GM19239 (cell line): ENCODE results near the gene SFMBT2.
A peak's percentile ranks its signal among the peaks of the same experiment; 100 is the strongest.

Experiments used
- DNase-seq: peaks from one replicate; pipeline ENCODE4 v3.0.0; 2011; ENCODE audit warnings: low spot score; ENCODE audit not compliant: insufficient read length
- FAIRE-seq: peaks from 2 replicates; lab custom pipeline; 2011; peaks lifted over from hg19 to GRCh38; lab: Jason Lieb, UNC

SFMBT2 gene

DNA sequence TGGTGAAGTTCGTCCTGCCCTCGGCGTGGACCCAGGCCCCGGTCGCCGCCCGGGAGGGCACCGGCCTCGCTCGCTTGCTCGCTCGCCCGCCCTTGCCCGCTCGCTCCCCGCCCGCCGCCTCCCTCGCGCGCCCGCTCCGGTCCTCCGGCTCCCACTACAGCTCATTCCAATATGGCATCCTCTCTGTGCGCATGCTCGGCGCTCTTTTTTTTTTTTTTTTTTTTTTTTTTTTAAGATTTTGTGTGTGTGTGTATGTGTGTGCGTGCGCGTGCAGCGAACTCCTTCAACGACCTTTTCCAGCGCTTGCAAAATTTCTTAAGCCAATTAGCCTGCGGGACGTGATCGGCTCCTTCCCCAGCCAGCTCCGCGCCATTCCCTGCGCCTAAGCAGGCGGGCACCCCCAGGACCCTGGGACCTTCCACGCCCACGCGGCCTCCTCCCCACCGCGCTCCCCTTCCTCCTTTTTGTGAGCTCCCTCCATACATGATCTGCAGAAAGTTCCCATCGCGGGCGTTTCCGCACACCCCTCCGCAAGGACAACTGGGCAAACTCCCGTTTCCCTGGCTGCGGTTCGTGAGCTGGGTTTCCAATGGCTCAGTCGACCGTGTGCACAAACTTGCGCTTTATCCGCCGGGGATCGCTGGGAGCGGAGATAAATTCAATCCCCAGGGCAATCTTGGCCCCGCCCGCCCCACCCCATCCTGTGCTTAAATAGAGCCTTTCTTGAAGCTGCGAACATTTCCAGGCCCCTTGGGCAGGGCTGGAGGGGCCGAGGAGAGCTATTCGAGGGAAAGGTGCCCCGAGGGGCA, at the start of gene SFMBT2:
Gene SFMBT2 (minus strand): TSS at position 173 of the 809 bp plus-strand sequence. CDS start 29,136 bp downstream, outside the sequence.
- no peak for DNase-seq
- peak; percentile 77 for FAIRE-seq

DNA sequence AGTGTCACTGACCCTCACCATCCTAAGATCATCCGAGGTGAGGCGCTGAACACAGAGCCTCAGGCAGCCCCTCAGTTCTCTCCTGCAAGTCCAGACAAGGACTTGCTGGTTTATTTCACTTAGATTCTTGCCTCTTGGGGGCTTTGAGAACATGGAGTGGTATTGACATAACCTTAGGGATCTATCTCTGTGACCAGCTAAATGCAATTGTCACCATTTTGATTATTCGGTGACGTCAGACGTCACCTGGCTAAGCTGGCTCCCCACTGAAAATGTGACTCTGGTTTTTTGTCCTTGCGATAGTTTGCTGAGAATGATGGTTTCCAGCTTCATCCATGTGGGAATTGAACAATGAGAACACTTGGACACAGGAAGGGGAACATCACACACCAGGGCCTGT, 49.2 kb upstream of the SFMBT2 start:
- DNase-seq (no peak), FAIRE-seq (no peak)

DNA sequence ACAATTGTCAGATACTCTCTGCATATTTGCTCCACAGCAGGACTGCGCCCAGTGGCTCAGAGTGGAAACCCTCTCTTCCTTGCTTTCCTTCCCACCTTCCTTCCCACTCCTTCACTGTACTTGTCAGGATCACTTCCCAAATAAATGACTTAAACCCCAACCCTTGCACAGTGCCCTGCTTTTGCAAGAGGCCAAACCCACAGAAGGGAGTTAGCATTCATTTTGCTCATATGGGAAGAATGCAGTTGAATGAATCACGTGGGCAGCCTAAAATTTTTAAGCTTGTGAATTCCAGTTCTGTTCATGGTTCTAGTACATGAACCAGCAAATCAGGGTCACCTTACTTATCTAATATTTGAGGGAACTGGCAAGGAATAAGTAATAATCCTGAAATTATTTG, 47.7 kb upstream of the SFMBT2 start:
- FAIRE-seq (no peak), DNase-seq (no peak)

DNA sequence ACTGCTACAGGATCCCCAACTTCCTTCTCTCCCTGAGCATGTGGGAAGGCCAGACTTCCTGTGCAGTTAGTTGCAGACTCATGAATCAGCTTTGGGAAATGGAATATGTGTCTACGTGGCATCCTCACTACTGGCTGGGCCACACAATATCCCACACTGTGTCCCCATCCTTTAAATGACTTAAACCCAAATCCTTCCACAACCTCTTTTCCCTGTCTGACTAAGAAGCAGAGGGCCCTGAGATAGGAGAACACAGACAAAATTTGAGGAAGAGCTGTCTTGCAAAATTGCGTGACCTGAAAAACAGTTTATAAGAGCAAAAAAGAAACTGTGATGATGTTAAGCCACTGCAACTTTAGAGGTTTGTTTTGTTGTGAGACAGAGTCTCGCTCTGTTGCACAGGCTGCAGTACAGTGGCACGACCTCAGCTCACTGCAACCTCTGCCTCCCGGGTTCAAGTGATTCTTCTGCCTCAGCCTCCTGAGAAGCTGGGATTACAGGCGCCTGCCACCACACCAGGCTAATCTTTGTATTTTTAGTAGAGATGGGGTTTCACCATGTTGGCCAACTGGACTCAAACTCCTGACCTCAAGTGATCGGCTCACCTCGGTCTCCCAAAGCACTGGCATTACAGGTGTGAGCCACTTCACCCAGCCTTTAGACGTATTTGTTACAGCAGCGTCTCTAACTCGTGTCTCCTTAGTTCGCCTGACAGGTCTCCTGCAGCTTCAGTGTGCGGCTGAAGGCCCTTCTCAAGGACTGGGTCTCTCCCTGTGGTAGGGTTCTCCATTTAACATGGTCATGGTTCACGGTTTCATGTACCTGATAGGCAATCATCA, 46.9 kb upstream of the SFMBT2 start:
- FAIRE-seq (peak; percentile 87), DNase-seq (no peak)

DNA sequence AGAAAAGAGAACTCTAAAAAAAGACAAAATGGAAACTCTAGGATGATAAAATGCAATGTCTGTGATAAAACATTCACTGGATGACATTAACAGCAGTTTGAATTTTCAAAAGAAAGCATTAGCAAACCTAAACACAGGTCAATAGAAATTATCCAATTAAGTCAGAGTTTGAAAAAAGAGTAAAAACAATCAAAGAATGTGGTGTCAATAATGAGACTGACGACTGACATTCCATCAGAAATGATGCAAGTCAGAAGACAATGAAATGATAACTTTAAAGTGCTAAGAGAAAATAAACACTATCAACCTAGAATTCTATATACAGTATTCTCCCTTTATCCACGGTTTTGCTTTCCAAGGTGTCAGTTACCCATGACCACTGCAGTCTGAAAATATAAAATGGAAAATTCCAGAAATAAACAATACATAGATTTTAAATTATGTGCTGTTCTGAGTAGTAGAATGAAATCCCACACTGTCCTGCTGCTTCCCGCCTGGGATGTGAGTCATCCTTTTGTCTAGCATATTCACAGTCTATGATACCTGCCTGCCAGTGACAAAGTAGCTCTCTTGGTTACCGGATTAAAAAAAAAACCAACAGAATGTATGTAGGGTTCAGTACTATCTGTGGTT, 38.3 kb upstream of the SFMBT2 start:
- peak; percentile 89 for FAIRE-seq
- DNase-seq: no peak

DNA sequence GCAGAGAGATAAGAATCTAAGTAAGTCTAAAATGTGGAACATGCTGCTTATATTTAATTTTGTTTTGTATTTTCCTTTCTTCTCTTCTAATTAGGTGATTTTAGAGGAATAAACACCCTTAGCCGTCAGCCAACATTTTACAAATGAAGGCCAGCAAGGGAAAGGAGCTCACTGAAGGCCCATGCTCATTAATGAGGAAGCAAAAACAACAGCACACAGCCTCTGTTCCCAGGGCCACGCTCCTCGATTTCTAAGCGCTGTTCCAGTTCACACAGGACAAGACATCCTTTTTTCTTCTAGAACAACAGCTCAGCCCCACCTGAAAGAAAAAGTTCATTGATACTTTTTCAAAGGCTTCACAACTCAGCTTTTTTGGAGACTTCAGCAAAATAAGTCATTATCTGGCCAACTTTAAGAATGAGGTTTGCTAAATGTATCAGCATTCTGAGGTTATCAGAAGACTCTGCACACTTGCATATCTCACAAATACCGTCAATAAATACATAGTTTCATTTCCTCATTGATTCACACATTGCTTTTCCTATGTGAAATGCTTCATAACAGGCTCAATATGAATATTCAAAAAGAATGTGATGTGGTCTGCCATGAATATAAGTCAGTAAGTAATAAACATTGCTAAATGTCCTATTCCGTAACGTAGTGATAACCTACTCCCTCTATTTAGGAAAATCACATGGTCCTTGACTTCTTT, 34.8 kb upstream of the SFMBT2 start:
- FAIRE-seq: peak; percentile 97

DNA sequence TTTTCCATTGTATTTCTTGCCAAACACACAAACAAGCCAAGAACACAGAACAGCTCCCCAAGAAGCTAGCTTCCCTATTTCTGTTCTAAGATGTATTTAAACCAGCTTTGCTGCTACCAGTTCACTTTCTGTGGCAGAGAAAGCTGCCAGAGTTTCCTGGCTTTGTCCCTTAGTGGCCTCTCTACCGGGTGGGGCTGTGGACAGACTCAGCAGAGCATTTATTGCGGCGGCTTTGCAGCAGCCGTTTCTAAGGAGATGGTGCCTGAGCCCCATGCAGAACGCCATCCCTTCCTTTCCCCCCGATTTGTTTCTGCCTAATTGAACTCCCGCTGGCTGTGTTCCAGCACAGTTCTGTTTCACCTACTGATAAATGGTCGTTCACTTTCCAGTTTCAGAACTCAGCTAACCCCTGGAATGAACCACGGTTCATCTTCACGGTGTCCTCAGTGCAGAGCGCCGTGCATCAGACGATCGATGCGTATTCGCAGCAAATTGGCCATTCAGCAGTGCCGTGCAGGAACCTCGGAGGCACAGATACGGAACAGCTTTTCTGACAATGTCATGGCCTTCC, 33.8 kb upstream of the SFMBT2 start:
- FAIRE-seq (no peak), DNase-seq (no peak)

More for the DNA sequence above, 34.8 kb upstream of the SFMBT2 start:
- DNase-seq: no peak

DNA sequence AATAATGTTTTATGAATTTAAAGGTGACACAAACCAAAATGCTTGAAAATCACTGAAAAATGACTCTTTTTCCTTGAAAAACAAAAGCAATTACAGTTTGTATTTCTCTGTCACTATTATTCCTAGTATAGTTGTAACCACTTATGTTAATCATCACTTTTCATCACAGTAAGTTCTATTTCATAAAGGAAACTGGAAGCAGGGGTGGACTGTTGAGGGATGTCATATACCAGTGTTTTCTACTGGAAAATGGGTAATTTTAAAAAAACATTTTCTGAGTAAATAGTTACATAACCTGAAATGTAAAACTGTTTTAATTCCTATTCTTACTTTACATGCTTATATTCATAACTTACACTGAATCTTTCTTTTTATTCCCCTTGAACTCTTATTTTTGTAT, 32.2 kb upstream of the SFMBT2 start:
- DNase-seq (no peak), FAIRE-seq (peak; percentile 18)

DNA sequence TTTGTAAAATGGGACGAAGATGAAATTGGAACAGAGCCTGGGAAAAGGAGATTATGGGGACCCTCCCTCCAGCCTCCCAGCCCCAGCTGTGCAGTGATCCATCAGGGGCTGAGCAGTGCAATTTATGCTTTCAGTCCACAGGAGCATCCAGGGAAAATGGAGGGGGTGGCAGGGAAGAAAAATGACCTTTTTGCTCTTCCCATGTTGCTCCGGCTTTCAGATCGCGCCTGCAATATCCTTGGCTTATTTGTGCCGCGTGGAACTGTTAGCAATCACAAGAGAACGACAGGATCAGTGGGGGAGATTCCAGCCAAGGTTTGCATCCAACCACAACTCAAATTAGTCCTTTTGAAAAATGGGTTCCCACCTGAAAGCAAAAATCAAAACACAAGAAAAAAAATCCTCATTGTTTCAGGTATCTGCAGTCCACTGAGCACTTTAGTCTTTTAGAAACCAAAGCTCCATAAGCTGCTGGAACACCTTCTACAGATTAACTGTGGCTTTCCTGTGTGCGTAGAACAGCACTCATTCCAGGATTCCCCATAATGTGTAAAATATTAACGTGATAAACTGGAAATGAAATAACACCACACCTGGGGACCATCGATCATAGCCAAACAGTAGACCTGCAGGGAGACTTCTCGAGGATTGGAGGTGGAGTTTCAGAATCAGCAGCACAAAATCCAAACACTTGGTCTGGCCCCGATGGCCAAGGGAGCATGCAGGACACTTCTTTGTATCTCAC, 30.7 kb upstream of the SFMBT2 start:
- no peak for FAIRE-seq

DNA sequence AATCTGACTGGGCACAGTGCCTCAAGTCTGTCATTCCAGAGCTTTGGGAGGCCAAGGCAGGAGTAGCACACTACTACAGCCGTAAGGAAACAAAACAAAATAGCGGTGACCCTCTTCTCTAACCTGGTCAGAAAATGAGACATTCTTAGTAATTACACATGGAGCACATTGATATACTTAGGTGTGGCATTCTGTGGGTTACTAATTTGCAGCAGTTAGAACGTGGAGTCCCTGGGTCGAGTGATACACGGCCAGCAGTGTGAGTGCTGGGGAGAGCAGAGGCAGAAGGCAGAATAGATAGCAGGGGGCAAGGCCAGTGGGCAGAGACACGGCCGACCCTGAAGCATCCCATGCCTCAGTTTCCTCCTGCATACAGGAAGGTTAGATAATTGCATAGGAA, 28.9 kb upstream of the SFMBT2 start:
- no peak for FAIRE-seq

More for the DNA sequence above, 30.7 kb upstream of the SFMBT2 start:
- no peak for DNase-seq

DNA sequence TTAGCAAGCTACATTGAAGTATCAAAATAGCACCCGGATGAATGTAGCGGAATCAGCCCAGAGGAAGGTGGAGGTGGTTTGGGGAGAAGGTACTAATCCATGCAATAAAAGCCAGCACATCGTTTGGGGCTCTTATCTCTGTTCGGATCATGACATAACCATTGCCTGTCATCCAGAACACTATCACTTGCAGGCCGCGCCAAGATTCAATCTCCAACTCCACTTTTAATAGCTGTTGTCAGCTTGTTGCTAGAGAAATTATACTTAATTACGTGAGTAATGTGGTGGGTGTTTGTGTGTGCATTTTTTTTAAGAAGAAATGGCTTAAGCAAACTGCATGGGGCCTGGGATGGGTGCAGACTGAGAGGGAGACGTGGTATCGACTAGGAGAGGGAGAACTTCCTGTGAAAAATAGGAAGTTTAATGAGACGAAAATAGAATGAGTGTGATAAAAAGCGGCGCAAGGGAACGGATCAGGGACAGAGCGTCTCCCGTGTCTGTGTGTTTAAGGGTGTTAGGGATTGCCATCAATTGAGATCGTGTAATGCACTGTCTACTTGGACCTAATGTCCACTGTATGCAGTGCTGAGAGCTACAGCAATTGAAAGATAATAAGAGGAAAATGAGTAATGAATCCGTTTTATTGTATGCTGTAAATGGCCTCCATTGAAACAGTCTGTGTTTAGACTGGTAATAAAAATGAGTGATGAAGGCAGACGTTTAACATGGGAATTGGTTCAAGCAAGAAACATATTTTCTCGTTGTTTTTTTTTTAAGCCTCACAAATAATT, 27.6 kb upstream of the SFMBT2 start:
- DNase-seq (no peak), FAIRE-seq (peak; percentile 45)

More for the DNA sequence above, 28.9 kb upstream of the SFMBT2 start:
- DNase-seq: no peak

DNA sequence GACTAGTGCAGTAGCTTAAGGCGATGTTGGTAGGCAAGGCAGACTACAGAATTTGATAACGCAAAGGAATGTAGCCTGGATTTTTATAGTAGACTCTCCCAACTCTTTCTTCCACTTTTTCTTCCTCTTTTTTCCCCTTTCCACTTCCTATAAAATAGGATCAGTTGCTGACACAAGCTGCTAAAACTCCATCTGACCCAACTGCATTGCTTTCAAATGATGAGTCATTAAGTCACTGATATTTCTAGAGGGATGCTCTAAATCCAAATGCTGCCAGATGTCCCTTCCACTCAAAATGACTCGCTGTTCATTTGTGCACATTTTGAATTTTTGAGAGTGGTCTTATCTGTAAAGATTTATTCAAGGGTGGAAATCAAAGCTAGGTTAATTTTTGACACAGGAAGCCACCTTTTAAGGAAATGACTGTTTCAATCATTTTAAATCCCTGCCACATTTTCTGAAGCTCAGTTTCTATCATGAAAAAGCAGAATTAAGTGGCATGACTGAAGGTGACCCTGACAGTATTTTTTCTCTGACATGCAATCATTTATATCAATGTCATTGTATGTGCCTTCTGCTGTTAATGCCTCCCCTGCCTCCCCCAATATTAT, 25.8 kb upstream of the SFMBT2 start:
- DNase-seq (no peak), FAIRE-seq (peak; percentile 86)

DNA sequence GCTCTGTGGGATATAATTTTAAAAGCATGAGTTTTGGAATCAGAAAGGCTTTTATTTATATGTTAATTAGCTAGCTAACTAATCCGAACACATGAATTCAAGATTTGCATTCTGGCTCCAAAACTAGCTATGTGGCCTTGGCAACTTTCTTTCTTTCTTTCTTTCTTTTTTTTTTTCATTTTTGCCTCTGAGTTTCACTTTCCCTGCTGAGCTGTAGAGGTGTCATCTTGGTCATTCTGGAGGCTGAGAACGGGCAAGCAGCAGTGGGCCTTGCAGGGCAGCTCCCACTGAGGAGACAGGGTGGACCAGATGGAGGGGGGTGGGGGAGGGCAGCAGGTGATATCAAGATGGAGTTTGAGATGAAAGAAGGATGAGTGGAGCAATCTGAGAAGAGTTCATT, 24.8 kb upstream of the SFMBT2 start:
- DNase-seq (no peak), FAIRE-seq (no peak)

DNA sequence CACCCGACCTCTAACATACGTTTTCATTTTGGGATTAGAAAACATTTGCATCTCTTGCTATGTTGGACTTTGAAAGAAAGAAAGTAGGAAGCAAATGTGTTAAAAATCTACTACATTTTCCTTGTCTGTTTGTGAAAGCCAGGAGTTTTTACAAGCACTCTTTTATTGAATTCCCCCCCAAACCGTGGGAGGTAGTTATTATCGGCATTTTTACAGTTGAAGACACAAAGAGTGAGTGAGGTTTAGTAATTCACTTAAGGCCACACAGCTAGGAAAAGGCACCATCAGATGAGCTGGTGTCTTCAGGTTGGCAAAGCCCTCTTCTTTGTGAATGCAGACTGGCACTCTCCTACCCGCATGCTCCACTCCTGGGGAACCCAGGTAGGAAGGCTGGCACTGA, 23.5 kb upstream of the SFMBT2 start:
- DNase-seq: no peak
- no peak for FAIRE-seq

DNA sequence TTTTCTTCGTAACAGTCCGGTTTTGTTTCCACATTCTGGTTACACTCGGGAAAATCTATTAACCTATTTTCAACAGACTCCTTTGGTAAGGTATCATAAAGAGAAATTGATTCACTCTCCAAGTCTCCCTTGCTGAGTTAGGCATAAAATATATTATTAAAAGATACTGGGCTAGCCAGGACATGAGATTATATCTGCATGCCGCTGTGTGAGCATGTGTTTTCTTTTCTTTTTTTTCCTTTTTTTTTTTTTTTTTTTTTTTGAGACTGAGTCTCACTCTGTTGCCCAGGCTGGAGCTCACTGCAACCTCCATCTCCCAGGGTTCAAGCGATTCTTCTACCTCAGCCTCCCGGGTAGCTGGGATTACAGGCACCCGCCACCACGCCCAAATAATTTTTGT, 23.0 kb upstream of the SFMBT2 start:
- FAIRE-seq (no peak), DNase-seq (no peak)

DNA sequence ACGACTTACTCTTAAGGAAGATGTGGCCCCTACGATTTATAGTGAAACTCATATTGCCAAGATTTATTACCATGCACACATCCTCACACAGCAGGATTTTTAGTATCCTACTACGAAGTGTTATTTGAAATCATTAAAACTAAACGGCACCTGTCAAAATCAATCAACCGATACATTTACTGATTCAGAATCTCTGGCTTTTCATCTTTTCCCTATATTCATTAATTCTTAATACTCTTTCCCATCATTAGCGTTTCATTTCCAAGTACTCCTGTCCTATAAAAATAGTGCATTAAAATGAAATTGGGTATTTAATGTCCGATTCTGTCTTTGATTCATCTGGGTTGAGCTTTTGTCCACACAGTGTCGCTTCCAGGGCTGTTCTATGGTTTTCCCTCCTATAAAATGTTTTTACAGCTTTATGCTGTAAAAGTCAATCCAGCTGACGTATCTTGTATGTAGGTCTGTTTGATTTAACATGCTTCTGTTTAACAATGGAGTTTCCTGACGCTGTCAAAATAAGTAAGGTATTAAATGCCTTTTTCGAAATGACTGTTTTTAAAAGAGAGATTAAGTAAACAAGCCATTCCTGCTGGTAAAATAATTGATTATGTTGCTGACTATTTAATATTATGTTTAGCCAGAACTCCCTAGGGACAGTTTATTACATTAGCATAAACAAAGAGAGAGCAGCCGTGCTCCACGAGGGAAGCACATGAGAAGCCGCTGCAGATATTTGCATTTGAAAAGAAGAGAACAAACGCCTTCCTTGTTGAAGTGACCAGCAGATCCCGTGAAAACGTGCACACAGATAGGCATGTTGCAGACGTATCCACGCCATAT, 22.3 kb upstream of the SFMBT2 start:
- FAIRE-seq: no peak
- no peak for DNase-seq

DNA sequence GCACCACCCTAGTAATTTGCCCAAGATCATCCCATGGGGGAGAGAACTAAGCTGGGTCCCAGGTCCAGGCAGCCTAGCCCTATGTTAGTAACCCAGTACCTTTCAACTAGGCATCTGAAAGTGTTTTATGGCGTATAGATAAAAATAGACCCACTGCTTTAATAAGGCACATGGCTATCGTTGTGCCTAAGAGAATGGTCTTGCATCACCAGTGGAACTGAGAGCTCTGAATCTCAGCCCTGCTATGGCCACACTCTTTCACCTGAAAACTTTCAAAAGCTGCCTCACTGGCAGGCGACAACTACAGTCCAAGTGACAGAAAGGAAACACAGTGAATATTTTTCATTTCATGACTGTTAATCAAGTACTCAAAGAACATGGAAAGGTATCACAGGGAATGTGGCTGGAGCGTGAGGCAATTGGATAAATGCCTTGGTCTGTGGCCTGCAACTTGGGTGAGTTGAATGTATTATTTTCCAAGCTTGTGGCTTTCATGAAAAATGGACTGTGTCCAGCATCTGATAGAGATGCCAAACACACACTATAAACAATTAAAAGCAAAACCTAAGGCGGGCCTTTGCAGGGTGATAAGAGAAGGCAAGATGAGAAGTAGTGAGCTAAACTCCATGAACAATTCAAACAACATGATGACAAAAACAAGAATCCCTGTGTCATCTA, 18.0 kb upstream of the SFMBT2 start:
- FAIRE-seq (no peak), DNase-seq (no peak)
